Measurements from ENCODE around the gene RAD54L. TPM values are rescaled to one million over a fixed set of nuclear protein-coding genes. Genes with fewer than 3 reads are reported as not detected.

Gene RAD54L
- total RNA-seq, 1 donor from 2014 or later, result 0.97 TPM

GRCh38 chr1:46278807-46279206 is 31.2 kb downstream of the RAD54L start:
- no peak for DNase-seq (ENCODE audit: low spot score)
- intact Hi-C loops (cut with DNase I), result no loop called here

GRCh38 chr1:46280092-46280491 is 32.5 kb downstream of the RAD54L start:
- intact Hi-C loops (cut with DNase I), result no loop called here
- DNase-seq (ENCODE audit: low spot score), result no peak

- no peak for DNase-seq (ENCODE audit: low spot score)
- intact Hi-C loops (cut with DNase I), result no loop called here
Observed at GRCh38 chr1:46281021-46281420, 33.5 kb downstream of the RAD54L start.

GRCh38 chr1:46284058-46284457 is 36.5 kb downstream of the RAD54L start:
- intact Hi-C loops (cut with DNase I), result no loop called here
- DNase-seq (ENCODE audit: low spot score), result no peak

- no peak for DNase-seq (ENCODE audit: low spot score)
- intact Hi-C loops (cut with DNase I), result no loop called here
Observed at GRCh38 chr1:46284597-46285564, 37.3 kb downstream of the RAD54L start.

- no peak for DNase-seq (ENCODE audit: low spot score)
- intact Hi-C loops (cut with DNase I), result no loop called here
Observed at GRCh38 chr1:46285730-46286477, 38.3 kb downstream of the RAD54L start.

- intact Hi-C loops (cut with DNase I), result no loop called here
Observed at GRCh38 chr1:46288485-46289133, 41.0 kb downstream of the RAD54L start.

GRCh38 chr1:46289134-46289494 is 41.6 kb downstream of the RAD54L start:
- no peak for DNase-seq (ENCODE audit: low spot score)
- intact Hi-C loops (cut with DNase I), result no loop called here

More at GRCh38 chr1:46288485-46289133, 41.0 kb downstream of the RAD54L start:
- DNase-seq (ENCODE audit: low spot score), result no peak

- intact Hi-C loops (cut with DNase I), result no loop called here
- no peak for DNase-seq (ENCODE audit: low spot score)
Observed at GRCh38 chr1:46289976-46290375, 42.4 kb downstream of the RAD54L start.

GRCh38 chr1:46295306-46295705 is 47.7 kb downstream of the RAD54L start:
- no peak for DNase-seq (ENCODE audit: low spot score)
- intact Hi-C loops (cut with DNase I), result no loop called here

GRCh38 chr1:46298387-46298786 is 50.8 kb downstream of the RAD54L start:
- intact Hi-C loops (cut with DNase I), result no loop called here
- no peak for DNase-seq (ENCODE audit: low spot score)

GRCh38 chr1:46300673-46301405 is 53.3 kb downstream of the RAD54L start:
- DNase-seq (ENCODE audit: low spot score), result no peak
- intact Hi-C loops (cut with DNase I), result no loop called here

GRCh38 chr1:46301406-46301807 is 53.8 kb downstream of the RAD54L start:
- no peak for DNase-seq (ENCODE audit: low spot score)
- intact Hi-C loops (cut with DNase I), result no loop called here

- intact Hi-C loops (cut with DNase I), result loop anchor here (2.0 kb wide), 1 partner anchor 55 kb away; the partner anchor contains the start of gene RAD54L
- DNase-seq (ENCODE audit: low spot score), result peak; percentile 81
Observed at GRCh38 chr1:46301808-46302640, 54.5 kb downstream of the RAD54L start.

GRCh38 chr1:46302641-46303037 is 55.1 kb downstream of the RAD54L start:
- intact Hi-C loops (cut with DNase I), result loop anchor here (1.0 to 2.0 kb wide), 2 partner anchors 38 to 56 kb away; partner anchors contain the start of genes NSUN4 and RAD54L
- peak; percentile 76 for DNase-seq (ENCODE audit: low spot score)

GRCh38 chr1:46303038-46303871 is 55.7 kb downstream of the RAD54L start, which contains the start of the genes LRRC41 and UQCRH:
LRRC41 (minus strand) TSS chr1:46303616; CDS start chr1:46303322, 294 bp downstream.
UQCRH (plus strand) TSS chr1:46303698; CDS start chr1:46303767, 69 bp downstream.
- intact Hi-C loops (cut with DNase I), result loop anchor here (1.0 to 2.0 kb wide), 2 partner anchors 37 to 56 kb away; partner anchors contain the start of genes NSUN4 and RAD54L
- DNase-seq (ENCODE audit: low spot score), result peak; percentile 96

GRCh38 chr1:46303872-46304326 is 56.3 kb downstream of the RAD54L start:
- DNase-seq (ENCODE audit: low spot score), result no peak
- intact Hi-C loops (cut with DNase I), result loop anchor here (1.0 to 2.0 kb wide), 2 partner anchors 36 to 57 kb away; partner anchors contain the start of genes NSUN4 and RAD54L
